Kidney (tissue), 14 donors: ENCODE data around the gene AKT1. TPM values are rescaled to one million over a fixed set of nuclear protein-coding genes. Genes with fewer than 3 reads are reported as not detected.

Experiments
- DNase-seq, 5 donors: peaks; one replicate each; pipeline ENCODE4 v3.0.0-alpha.2; 2013 to 2020
- FAIRE-seq: peaks from 2 replicates; lab custom pipeline; 2012; peaks lifted over from hg19 to GRCh38; lab: Jason Lieb, UNC
- H3K27ac ChIP-seq, 2 donors: one replicate each; pipeline ENCODE4 v1.7.0; 2013; ENCODE audit warnings: low read depth in 2 of 2, low read length in 2 of 2, inconsistent platforms in 1 of 2
- H3K27me3 ChIP-seq: one replicate; pipeline ENCODE4 v1.7.1; 2013; ENCODE audit warnings: low read length, inconsistent platforms; ENCODE audit not compliant: control insufficient read depth, insufficient read depth
- H3K36me3 ChIP-seq, 3 donors: one replicate each; pipeline versions ENCODE4 v1.7.0 to v1.7.1; 2013; ENCODE audit warnings: low read length in 3 of 3, control low read depth in 1 of 3, inconsistent platforms in 1 of 3; ENCODE audit not compliant: insufficient read depth in 3 of 3, control insufficient read depth in 2 of 3
- H3K4me1 ChIP-seq, 3 donors: one replicate each; pipeline versions ENCODE4 v1.7.0 to v1.7.1; 2013; ENCODE audit warnings: low read length in 3 of 3, inconsistent platforms in 1 of 3, low read depth in 1 of 3; ENCODE audit not compliant: control insufficient read depth in 2 of 3, insufficient read depth in 2 of 3
- H3K4me3 ChIP-seq, 3 donors: one replicate each; pipeline versions ENCODE4 v1.7.0 to v1.8.1; 2013; ENCODE audit warnings: low read length in 3 of 3, control low read depth in 1 of 3, inconsistent platforms in 1 of 3
- H3K9ac ChIP-seq, 3 donors: one replicate each; pipeline versions ENCODE4 v1.7.0 to v1.7.1; 2013; ENCODE audit warnings: low read length in 3 of 3, control low read depth in 1 of 3, inconsistent platforms in 1 of 3
- H3K9me3 ChIP-seq, 3 donors: one replicate each; pipeline versions ENCODE4 v1.7.0 to v1.7.1; 2013; ENCODE audit warnings: low read length in 3 of 3, control low read depth in 1 of 3, inconsistent platforms in 1 of 3; ENCODE audit not compliant: control insufficient read depth in 2 of 3, insufficient read depth in 1 of 3
- intact Hi-C: fragments of 100-400 bp; cut with DNase I; formaldehyde crosslinking; loops from one replicate; pipeline ENCODE4 v1.11.1; 2022
- polyA plus RNA-seq: library from polyadenylated mRNA; stranded (reverse); fragments of 350-450 nt; fragmentation: Illumina TruSeq; extraction: RNeasy Lipid Tissue Mini Kit (QIAGEN cat#74804); gene quantifications from one replicate; pipeline ENCODE4 v1.2.3, GENCODE V29; 2014; ENCODE audit warnings: low read depth, low replicate concordance; ENCODE audit not compliant: insufficient read depth
- total RNA-seq: library from RNA; stranded (reverse); fragmentation: NEBNext Ultra II Directional; extraction: Animal tissue kit (Norgen Biotek cat#: 25700); gene quantifications from one replicate; pipeline ENCODE4 v1.2.1, GENCODE V29; 2021
- TF ChIP-seq, protein P1 (sequence below): IDR thresholded peaks from 3 replicates; pipeline ENCODE4 v1.5.1; 2012; ENCODE audit warnings: mild to moderate bottlenecking, moderate library complexity, borderline replicate concordance; ENCODE audit not compliant: insufficient read depth; ENCODE audit errors: extremely low read depth
- donor health status: control.
- donor health status: control.
- donor health status: control.
- donor health status: control.
- donor health status: control.
- donor health status: DM: yes; HTN: yes; CAD: no.
- donor health status: Normal renal cell carcinoma (clear cell type).

The AKT1 gene
- total and polyA plus RNA-seq, 2 donors from 2014 or later, result 70.6 to 125 TPM

DNA sequence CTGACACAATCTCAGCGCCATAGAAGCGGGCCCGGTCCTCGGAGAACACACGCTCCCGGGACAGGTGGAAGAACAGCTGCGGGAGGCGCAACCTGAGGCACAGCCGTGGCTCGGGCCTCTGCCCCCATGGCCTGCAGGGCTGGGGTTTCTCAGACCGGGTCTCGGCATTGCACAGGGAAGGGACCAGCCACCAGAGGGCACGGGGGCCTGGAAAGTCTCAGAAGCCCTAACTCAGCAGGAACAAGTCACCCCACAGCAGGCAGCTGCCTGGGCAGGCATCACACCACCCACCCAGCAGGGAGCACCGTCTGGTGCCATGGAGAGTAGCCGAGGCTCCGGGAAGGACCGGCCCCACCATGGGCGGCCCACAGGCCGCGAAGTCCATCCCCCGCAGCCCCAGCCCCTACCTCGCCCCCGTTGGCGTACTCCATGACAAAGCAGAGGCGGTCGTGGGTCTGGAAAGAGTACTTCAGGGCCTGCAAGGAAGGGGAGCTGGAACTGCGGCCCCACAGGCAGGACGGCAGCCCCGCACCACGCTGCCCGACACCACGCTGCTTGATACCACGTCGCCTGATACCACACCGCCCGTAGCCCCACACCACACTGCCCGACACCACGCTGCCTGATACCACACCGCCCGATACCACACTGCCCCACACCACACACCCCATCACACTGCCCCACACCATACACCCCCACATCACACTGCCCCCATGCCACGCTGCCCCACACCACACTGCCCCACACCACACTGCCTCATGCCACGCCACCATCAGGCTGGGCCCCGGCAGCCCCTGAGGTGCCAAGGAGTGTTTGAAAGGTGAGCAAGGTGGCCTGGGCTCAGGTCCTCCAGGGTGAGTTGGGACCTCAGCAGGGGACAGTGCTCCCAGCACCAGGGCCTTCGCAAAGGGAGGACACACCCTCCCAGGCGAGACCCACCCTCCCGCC is 21.8 kb downstream of the AKT1 start:
- DNase-seq, result no peak
- no peak overlapping the region for H3K9ac ChIP-seq
- TF ChIP-seq, protein P1, sequence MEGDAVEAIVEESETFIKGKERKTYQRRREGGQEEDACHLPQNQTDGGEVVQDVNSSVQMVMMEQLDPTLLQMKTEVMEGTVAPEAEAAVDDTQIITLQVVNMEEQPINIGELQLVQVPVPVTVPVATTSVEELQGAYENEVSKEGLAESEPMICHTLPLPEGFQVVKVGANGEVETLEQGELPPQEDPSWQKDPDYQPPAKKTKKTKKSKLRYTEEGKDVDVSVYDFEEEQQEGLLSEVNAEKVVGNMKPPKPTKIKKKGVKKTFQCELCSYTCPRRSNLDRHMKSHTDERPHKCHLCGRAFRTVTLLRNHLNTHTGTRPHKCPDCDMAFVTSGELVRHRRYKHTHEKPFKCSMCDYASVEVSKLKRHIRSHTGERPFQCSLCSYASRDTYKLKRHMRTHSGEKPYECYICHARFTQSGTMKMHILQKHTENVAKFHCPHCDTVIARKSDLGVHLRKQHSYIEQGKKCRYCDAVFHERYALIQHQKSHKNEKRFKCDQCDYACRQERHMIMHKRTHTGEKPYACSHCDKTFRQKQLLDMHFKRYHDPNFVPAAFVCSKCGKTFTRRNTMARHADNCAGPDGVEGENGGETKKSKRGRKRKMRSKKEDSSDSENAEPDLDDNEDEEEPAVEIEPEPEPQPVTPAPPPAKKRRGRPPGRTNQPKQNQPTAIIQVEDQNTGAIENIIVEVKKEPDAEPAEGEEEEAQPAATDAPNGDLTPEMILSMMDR, result no peak
- H3K9me3 ChIP-seq, result no peaks in the 10 kb centered on the region
- H3K36me3 ChIP-seq, result no peaks in the 10 kb centered on the region
- no peaks in the 10 kb centered on the region for H3K27me3 ChIP-seq
- no peak overlapping the region for H3K27ac ChIP-seq
- peaks cover 0 to 3% (median 0%) of the 10 kb centered on the region in 3 donors for H3K4me1 ChIP-seq
- no peak for FAIRE-seq
- intact Hi-C loops, result loop anchor here (5.0 kb wide), 1 partner anchor 49 kb away; no protein-coding TSS in a partner anchor
- H3K4me3 ChIP-seq, result no peak overlapping the region

DNA sequence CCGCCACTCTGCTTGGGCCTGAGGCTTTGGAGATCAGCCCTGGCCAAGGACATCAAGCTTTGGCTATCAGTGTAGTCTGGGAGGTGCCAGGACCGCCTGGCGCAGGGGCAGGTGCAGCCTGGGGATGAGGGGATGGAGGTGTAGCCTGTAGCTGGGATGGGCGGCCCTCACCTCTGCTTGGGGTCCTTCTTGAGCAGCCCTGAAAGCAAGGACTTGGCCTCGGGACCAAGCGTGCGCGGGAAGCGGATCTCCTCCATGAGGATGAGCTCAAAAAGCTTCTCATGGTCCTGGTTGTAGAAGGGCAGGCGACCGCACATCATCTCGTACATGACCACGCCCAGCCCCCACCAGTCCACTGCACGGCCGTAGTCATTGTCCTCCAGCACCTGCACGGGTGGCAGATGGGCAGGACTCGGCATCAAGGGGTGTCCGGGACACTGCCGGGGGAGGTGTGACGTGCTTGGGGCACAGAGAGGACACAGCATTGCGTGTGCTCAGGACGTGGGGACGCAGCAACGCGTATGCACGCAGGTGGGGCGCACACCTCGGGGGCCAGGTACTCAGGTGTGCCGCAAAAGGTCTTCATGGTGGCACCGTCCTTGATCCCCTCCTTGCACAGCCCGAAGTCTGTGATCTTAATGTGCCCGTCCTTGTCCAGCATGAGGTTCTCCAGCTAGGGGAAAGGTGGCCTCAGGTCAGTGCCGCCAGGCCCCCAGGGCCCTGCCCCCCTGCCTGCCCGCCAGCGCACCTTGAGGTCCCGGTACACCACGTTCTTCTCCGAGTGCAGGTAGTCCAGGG is 22.6 kb downstream of the AKT1 start:
- DNase-seq (no peak), FAIRE-seq (no peak)
- H3K9me3 ChIP-seq, result no peaks in the 10 kb centered on the region
- no peak overlapping the region for H3K9ac ChIP-seq
- H3K27me3 ChIP-seq, result no peaks in the 10 kb centered on the region
- H3K4me1 ChIP-seq, result peaks cover 0 to 7% (median 0%) of the 10 kb centered on the region in 3 donors
- H3K27ac ChIP-seq, result no peak overlapping the region
- H3K4me3 ChIP-seq, result no peak overlapping the region
- no peaks in the 10 kb centered on the region for H3K36me3 ChIP-seq
- TF ChIP-seq, protein P1, result no peak
- intact Hi-C loops, result loop anchor here (5.0 kb wide), 1 partner anchor 49 kb away; no protein-coding TSS in a partner anchor

DNA sequence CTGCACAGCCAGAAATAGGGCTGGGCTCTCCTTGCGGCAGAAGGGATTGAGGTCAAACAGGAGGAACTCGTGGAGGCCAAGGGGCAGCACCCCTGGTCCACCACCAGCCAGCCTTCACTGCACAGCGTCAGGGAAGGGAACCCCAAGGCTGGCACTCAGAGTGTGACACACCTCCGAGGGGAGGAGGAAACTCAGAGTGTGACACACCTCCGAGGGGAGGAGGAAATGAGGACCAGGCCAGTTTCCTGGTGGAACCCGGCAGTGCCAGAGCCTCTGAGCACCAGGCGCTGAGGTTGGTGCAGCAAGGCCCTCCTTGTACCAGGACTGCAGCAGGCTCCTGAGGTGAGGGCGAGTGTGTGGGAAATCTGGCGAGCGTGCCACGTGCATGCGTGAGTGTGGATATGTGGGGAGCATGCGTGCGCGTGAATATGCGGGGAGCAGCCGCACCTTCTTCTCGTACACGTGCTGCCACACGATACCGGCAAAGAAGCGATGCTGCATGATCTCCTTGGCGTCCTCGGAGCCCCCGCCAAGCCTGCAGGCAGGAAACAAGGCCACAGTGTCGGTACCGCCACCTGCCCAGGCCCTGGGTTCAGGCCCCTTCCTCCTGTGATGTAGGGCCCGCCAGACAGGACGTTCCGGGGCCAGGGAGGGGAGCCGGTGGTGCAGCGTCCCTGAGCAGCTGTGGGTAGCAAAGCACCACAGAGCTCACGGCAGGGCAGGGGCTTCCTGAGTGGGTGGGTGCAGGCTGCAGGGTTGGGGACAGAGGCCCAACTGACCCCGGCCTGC is 23.4 kb downstream of the AKT1 start:
- intact Hi-C loops, result loop anchor here (5.0 kb wide), 1 partner anchor 50 kb away; no protein-coding TSS in a partner anchor
- Histone ChIP-seq H3K4me3 (no peak overlapping the region), H3K9ac (no peak overlapping the region), H3K9me3 (no peaks in the 10 kb centered on the region), H3K4me1 (peaks cover 0 to 7% (median 0%) of the 10 kb centered on the region in 3 donors), H3K27me3 (no peaks in the 10 kb centered on the region), H3K36me3 (no peaks in the 10 kb centered on the region), H3K27ac (no peak overlapping the region)
- no peak for DNase-seq
- no peak for FAIRE-seq
- TF ChIP-seq, protein P1, result no peak
